Neuron (in vitro differentiated cells): ENCODE measurements around the gene CRAT.

Experiments used
- H2AFZ ChIP-seq: one replicate; pipeline ENCODE4 v1.6.1; 2013; ENCODE audit warnings: low read depth, mild to moderate bottlenecking, inconsistent platforms, low read length, moderate library complexity
- H3K27me3 ChIP-seq: one replicate; pipeline ENCODE4 v1.6.1; 2013; ENCODE audit warnings: low read length; ENCODE audit not compliant: insufficient read depth
- H3K36me3 ChIP-seq: one replicate; pipeline ENCODE4 v1.6.1; 2013; ENCODE audit warnings: low read length; ENCODE audit not compliant: insufficient read depth
- H3K4me1 ChIP-seq: one replicate; pipeline ENCODE4 v1.6.1; 2013; ENCODE audit warnings: low read length; ENCODE audit not compliant: insufficient read depth
- H3K4me3 ChIP-seq: 2 replicates; pipeline ENCODE4 v1.5.1; 2013; ENCODE audit warnings: mild to moderate bottlenecking, low read length, moderate library complexity
- H3K9me3 ChIP-seq: one replicate; pipeline ENCODE4 v1.6.1; 2013; ENCODE audit warnings: low read length

Gene CRAT

DNA sequence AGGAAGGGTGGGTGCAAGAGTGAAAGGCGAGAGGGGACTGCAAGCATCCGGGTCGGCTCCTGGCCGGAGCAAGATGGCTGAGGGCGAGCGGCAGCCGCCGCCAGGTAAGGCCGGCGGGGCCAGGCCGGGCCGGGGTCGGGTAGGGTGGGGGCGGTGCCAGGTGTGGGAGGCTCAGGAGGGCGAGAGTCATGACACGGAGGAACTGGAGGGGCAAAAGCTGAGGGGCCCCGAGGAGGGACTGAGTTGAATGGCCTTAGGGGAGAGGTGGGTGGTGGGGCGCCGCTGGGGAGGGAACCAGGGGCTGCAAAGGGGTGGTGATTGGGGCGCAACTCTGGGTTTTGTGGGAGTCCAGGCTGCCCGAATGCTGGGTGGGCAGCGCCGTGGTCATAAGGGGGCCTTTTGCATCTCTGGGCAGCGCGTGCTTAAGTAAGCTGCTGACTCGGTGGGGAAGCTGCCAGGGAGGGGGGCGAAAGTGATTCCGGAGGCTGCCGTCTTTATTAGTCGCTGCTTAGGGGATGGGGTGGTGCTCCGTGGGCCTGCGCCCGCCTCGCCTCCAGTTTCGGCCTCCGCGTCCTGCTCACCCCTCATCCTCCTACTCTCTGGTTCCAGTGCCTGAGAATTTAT lies 1.0 kb upstream of the CRAT start:
- no peaks in the 10 kb centered on the region for H3K27me3 ChIP-seq
- peaks cover 19% of the 10 kb centered on the region for H3K4me1 ChIP-seq
- H3K4me3 ChIP-seq = peak overlapping the region; percentile 62
- peaks cover 6% of the 10 kb centered on the region for H3K36me3 ChIP-seq
- H3K9me3 ChIP-seq = no peaks in the 10 kb centered on the region
- H2AFZ ChIP-seq = peak overlapping the region; percentile 60

DNA sequence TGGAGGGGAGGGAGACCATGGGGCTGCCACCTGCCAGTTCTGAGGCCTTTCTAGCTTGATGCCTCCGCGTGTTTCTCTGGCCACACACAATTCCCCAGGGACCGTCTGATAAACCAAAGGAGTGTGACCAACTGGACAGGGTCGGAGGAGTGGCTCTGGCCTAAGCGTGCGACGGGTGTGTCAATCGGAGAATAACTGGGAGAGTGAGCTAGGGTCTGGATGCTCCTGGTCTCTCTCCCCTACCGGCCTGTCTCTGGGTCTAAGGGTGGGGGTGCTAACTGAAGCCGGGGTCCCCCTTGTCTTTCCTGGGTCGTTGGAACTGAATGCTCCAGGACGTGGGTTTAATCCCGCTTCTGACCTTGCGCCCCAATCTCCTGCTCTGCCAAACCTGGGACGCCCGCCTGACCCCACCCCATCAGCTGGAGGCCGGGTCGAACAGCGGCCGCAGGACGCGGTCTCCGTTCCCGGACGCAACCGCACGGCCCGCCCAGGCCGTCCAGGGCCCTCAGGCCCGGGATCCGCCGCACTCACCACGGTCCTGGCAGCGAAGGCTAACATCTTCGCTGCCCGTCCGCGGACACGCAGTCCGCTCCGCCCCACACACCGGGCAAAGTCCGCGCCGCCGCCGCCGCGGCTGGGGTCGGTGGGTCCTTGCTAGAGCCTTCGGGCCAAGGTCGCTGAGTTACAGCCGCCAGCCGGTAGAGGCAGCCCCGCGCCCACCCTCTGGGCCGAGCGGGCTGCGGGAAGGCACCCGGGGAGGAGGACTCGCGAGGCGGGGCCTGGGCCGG lies 447 bp downstream of the CRAT start:
- Histone ChIP-seq H3K27me3 (no peaks in the 10 kb centered on the region), H3K4me1 (peaks cover 19% of the 10 kb centered on the region), H3K36me3 (peaks cover 6% of the 10 kb centered on the region), H2AFZ (peak overlapping the region; percentile 73), H3K4me3 (peak overlapping the region; percentile 62), H3K9me3 (no peaks in the 10 kb centered on the region)

DNA sequence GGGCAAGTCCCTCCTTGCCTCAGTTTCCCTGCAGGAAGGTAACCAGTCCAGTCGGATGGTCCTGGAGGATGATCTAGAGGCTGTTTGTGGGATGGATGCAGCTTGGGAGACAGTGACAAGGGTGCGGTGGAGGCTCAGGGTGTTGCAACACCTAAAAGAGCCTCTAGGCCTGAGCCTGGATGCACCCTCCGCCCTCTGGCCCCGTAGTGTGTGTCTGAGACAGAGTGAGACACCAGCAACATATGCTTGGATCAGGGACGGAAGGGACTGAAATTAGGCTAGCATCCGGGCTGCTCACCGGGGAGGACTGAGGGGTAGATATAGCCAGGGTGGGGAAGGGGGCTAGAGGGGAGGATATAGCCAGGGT lies 1.1 kb downstream of the CRAT start:
- Histone ChIP-seq H2AFZ (no peak overlapping the region), H3K36me3 (peaks cover 6% of the 10 kb centered on the region), H3K4me3 (no peak overlapping the region), H3K4me1 (peaks cover 19% of the 10 kb centered on the region), H3K9me3 (no peaks in the 10 kb centered on the region), H3K27me3 (no peaks in the 10 kb centered on the region)

DNA sequence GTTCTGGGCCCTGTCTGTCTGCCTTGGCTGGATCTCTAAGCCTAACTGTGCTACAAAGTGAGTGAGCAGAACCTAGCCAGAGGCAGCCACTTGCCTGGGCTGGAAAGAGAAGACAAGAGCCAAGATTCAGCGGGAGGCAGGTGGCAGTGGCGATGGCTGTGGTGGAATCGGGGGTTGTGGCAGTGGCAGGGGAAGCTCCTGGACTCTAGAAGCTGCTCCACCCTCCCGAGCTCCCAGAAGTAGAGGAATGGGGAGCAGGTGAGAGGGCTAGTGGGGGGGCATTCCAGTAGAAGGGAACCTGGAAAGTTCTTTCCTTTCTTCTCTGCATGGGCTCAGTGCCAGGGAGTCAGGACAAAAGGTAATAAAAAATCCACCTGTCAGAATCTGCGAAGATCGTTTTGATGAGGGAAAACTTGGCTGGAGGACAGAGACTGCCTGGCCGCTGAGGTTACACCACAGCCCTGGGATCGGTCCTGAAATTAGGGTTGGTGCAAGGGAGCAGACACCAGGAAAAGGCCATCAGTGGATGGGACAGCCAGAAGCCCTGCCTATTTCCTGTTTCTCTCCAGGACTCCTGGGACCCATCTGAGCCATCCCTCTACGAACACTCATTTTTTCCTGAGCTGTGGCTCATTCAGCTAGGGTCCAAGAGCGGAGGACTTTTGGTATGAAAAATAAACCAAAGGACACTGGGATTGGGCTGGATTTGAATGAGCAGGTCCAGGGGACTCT lies 1.6 kb downstream of the CRAT start:
- Histone ChIP-seq H3K4me1 (peaks cover 19% of the 10 kb centered on the region), H3K4me3 (no peak overlapping the region), H3K27me3 (no peaks in the 10 kb centered on the region)

DNA sequence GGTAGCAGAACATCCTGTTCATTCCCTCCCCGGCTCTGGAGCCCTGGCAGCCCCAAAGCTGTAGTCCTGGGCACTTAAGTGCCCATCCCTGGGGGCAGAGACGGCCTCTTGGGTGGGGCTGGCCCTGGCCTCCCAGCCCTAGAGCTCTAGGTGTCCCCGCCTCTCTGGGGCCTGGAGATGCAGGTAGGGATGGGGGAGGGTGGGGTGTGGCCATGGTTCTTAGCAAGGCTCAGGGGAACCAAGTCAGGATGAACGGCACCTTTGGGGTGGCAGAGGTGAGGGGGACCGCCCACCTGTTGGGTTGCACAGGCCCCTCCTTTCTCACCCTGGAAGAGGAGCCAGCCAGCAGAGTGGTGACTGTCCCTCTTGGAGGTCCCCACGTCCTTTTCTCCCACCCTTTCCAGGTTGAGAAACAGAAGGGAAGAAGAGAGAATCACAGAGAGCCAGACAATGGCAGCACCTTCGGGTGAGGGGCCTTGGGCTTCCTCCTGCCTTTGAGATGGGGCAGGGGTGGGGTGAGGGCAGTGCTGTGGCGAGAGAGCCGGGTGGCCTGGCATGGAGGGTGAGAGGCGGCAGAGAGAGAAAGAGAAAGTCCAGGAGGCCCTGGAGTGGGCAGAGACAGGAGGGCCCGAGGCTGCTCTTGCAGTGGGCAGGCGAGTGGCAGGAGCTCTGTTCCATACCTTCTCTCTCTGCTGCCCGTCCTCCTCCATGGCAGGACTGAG lies 2.3 kb downstream of the CRAT start:
- Histone ChIP-seq H2AFZ (no peak overlapping the region), H3K36me3 (peaks cover 6% of the 10 kb centered on the region), H3K9me3 (no peaks in the 10 kb centered on the region)

More for the DNA sequence above, 1.6 kb downstream of the CRAT start:
- Histone ChIP-seq H2AFZ (no peak overlapping the region), H3K36me3 (peaks cover 6% of the 10 kb centered on the region), H3K9me3 (no peaks in the 10 kb centered on the region)

DNA sequence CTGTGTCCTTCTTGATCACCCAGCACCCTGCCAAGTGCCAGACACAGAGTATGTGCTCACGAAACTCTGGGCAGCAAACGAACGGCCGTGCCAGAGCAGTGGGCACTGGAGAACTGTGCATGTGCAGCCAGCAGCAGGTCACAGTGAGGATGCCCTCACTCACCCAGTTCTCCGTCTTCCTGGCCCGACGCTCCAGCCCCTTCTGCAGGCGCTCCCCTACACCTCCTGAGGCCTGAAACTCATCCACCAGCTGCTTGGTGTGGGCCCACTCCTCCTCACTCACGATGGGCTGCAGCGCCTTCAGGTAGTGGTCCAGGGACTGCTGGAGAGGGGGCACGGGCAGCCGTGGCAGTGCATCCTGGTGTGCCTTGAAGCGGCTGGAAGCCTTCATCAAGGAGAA lies 2.9 kb downstream of the CRAT start:
- Histone ChIP-seq H3K36me3 (peaks cover 6% of the 10 kb centered on the region), H3K4me1 (peaks cover 18% of the 10 kb centered on the region), H3K9me3 (no peaks in the 10 kb centered on the region), H2AFZ (no peak overlapping the region), H3K27me3 (no peaks in the 10 kb centered on the region), H3K4me3 (no peak overlapping the region)

More for the DNA sequence above, 2.3 kb downstream of the CRAT start:
- no peaks in the 10 kb centered on the region for H3K27me3 ChIP-seq
- peaks cover 19% of the 10 kb centered on the region for H3K4me1 ChIP-seq
- no peak overlapping the region for H3K4me3 ChIP-seq

DNA sequence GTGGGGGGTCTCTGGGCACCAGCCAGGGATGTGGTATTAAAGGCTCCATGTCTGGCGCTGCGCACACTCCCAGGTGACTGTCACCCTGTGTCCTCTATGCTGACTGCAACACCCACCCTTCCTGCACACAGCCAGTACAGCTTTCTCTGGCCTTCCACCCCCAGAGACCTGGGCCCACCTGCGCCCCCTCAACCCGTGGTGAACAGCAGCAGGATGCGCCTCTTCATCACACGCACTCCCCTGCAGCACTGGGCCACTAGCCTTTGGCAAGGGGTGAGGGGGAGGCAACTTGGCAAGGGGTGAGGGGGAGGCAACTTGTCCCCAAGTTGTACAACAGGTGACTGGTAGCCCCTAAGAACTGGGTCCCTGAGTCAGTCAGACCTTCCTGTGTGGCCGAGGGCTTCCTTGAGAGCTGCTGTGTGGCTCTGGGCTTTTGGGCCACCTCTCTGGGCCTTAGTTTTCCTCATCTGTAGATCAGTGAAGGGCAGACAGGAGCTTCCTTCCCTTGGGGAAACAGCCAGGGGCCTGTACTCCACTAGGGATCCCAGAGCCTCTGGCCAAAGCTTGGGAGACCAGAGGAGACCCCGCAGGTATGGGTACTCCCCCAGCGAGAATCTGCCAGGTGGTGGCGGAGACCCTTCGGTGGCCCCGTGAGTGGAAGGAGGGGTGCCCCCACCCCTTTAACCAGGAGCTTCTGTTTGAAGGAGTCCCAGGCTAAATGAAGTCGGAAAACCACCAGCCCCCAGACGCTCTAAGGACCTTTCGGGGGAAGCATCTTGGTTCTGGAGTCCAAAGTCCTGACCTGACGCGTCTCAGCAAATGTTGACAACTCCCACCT lies 4.5 kb downstream of the CRAT start:
- Histone ChIP-seq H3K4me3 (no peak overlapping the region), H3K27me3 (no peaks in the 10 kb centered on the region), H2AFZ (no peak overlapping the region), H3K4me1 (peaks cover 12% of the 10 kb centered on the region), H3K36me3 (peaks cover 6% of the 10 kb centered on the region), H3K9me3 (no peaks in the 10 kb centered on the region)

DNA sequence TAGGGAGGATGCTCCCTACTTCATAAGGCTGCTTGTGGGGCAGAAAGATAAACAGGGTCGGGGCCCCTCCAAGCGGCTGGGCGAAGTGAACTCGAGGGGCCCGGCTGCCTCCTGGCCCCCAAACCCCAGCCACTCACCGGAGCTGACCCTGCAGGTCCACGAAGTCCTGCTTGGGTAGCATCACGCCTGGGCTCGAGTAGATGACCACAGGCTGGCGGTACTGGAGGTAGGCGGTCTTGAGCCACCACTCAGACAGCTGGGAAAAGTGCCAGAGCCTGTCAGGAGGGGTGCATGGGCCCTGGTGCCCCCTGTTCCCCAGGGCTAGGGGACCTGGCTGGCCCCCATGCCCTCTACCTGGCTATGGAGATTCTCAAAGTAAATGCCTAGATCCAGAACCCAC lies 6.5 kb downstream of the CRAT start:
- H3K9me3 ChIP-seq = no peaks in the 10 kb centered on the region
- no peak overlapping the region for H2AFZ ChIP-seq
- H3K4me1 ChIP-seq = no peaks in the 10 kb centered on the region
- H3K4me3 ChIP-seq = no peak overlapping the region
- H3K27me3 ChIP-seq = no peaks in the 10 kb centered on the region
- H3K36me3 ChIP-seq = peaks cover 6% of the 10 kb centered on the region

DNA sequence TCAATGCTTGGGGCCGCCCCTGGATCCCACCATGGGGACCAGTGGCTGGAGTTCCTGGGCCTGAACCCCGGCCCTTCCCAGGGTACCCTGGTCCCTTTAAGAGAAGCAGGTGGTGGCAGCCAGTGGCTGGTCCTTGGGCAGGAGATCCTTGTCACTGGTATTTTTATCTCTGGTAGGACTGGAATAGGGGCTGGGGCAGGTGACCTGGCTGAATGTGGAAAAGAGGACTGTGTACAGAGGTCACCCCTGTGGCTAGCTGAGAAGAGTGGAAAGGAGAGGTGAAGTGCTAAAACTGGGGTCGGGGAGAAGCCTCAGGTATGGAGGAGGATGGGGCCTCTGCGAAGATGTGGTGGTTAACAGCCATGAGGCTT lies 7.0 kb downstream of the CRAT start:
- peaks cover 6% of the 10 kb centered on the region for H3K36me3 ChIP-seq
- no peaks in the 10 kb centered on the region for H3K27me3 ChIP-seq

DNA sequence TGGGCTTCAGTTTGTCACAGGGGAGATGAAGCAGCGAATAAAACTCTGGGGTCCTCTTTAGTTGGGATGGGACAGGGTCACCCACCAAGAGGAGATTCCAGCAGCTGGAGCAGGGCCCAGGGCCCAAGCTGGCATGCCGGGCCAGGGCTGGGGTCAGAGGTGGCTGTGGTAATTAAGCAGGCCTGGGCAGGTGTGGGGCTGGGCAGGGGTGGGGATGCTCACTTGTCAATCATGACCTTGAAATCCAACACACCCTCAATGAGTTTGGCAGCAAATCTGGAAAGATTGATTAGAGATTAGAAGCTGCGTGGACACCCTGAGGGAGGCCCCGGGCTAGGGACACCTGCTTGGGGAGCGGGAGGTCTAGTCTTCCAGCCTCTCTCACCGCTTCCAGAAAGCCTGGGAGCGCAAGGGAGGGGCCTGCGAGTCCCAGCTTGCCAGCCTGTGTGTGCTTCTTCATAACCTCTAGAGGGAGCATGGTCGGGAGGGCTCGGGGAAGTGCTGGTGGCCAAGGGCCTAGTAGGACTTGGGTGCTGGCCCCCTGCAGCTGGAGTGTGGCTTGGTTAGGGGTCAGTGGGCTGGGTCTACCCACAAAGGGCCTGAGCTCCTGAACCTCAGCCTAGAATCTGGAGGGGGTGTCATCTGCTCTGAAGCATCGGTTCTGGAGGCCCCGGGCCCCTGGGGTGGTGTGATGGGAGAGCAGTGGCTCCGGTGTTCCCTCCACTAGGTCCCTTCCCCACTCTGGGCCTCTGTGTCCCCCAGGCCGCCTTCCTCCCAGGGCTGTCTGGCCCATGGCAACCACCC lies 7.6 kb downstream of the CRAT start:
- Histone ChIP-seq H3K4me1 (no peaks in the 10 kb centered on the region), H3K27me3 (no peaks in the 10 kb centered on the region), H3K9me3 (no peaks in the 10 kb centered on the region), H3K4me3 (no peak overlapping the region), H2AFZ (no peak overlapping the region), H3K36me3 (peaks cover 6% of the 10 kb centered on the region)

More for the DNA sequence above, 7.0 kb downstream of the CRAT start:
- Histone ChIP-seq H2AFZ (no peak overlapping the region), H3K4me3 (no peak overlapping the region), H3K4me1 (no peaks in the 10 kb centered on the region), H3K9me3 (no peaks in the 10 kb centered on the region)

DNA sequence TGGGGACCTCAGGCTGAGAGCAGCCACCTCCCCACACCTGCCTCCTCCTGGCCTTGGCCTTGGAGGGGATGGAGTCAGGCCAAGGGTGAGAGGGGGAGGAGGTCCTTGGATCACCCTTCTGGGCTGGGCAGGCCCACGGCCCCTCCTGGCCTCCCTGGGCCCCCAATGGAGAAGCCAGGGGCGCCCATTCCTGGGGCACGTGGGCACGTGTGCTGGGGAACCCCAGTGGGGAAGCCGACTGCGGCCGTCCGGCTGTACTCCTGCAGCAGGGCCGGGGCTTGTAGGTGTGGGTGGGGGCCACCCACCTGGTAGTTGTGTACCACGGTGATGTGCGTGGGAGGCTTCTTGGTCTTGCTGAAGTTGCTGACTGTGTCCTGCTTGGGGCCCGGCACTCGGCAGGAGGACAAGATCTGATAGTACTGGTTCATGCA lies 8.5 kb downstream of the CRAT start:
- no peaks in the 10 kb centered on the region for H3K4me1 ChIP-seq
- H3K9me3 ChIP-seq = no peaks in the 10 kb centered on the region
- H3K36me3 ChIP-seq = peaks cover 1% of the 10 kb centered on the region
- H3K27me3 ChIP-seq = no peaks in the 10 kb centered on the region
- no peak overlapping the region for H3K4me3 ChIP-seq
- H2AFZ ChIP-seq = no peak overlapping the region

DNA sequence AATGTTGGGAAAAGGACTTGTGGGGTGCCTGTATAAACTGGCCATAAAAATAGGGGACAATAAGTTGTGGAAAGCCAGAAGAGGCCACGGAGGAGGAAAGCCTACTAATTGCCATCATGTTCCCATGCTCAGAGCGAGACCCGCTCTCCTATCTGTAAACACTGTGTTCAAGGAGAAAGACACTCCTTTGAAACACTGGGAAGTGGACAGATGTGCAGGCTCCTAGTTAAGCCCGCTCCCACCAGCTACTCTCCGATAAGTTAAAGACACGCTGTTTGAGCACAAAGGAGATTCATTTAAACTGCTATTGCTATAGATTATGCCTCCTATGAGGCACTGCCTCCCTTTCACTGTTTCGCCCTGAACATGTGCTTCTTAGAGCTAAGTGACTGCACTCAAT lies 9.3 kb downstream of the CRAT start:
- no peaks in the 10 kb centered on the region for H3K4me1 ChIP-seq
- no peak overlapping the region for H3K4me3 ChIP-seq
- H3K27me3 ChIP-seq = no peaks in the 10 kb centered on the region
- no peaks in the 10 kb centered on the region for H3K9me3 ChIP-seq
- no peak overlapping the region for H2AFZ ChIP-seq
- peaks cover 3% of the 10 kb centered on the region for H3K36me3 ChIP-seq
